Peyer's patch (tissue), 4 donors: ENCODE data around the gene EMB.
"Not testable (repeated sequence)": the region's sequence is repeated elsewhere in the genome, so short reads cannot be mapped to it uniquely, and the experiment has no call there.

Experiments used
- CTCF ChIP-seq, 6 experiments: fragments of 450-650 bp in 4 of 6; fragments of 200-600 bp in 2 of 6; sonication (generic) in 1 of 6; IDR thresholded peaks; one replicate each; pipeline ENCODE4 v1.5.1; 2017 to 2019; ENCODE audit warnings: antibody characterized with exemption in 6 of 6, mild to moderate bottlenecking in 3 of 6, moderate library complexity in 1 of 6
- POLR2A ChIP-seq, 2 donors: fragments of 450-650 bp; IDR thresholded peaks; one replicate each; pipeline ENCODE4 v1.5.1; 2017; ENCODE audit warnings: antibody characterized with exemption in 2 of 2, mild to moderate bottlenecking in 2 of 2, moderate library complexity in 2 of 2

GRCh38 chr5:50419656-50420055 lies 21.4 kb downstream of the EMB start:
- TF ChIP-seq POLR2A, CTCF (IDR thresholded peaks at IDR 0.05): not testable (repeated sequence)
